Esophagus muscularis mucosa (tissue), 4 donors: ENCODE data around the gene PNPO. TPM values are rescaled to one million over a fixed set of nuclear protein-coding genes. Genes with fewer than 3 reads are reported as not detected.

Source experiments
- DNase-seq: peaks from one replicate; pipeline ENCODE4 v3.0.0-alpha.2; 2017; ENCODE audit errors: extremely low spot score
- H3K27ac ChIP-seq, 4 donors: fragments of 200-600 bp; sonication (generic); replicated peaks in 1 of 4; 1 replicate in 3 of 4; 2 replicates in 1 of 4; pipeline ENCODE4 v1.5.1; 2016 to 2019; ENCODE audit warnings: mild to moderate bottlenecking in 1 of 4
- H3K27me3 ChIP-seq, 4 donors: fragments of 200-600 bp; sonication (generic); one replicate each; pipeline versions ENCODE4 v1.5.1 to v1.6.0; 2016 to 2019
- H3K36me3 ChIP-seq, 4 donors: fragments of 200-600 bp; sonication (generic); one replicate each; pipeline ENCODE4 v1.5.1; 2016 to 2019
- H3K4me1 ChIP-seq, 4 donors: fragments of 200-600 bp; sonication (generic); one replicate each; pipeline ENCODE4 v1.5.1; 2016 to 2019
- H3K4me3 ChIP-seq, 4 donors: fragments of 200-600 bp; sonication (generic); 1 replicate in 2 of 4; 2 replicates in 2 of 4; pipeline ENCODE4 v1.5.1; 2016 to 2019; ENCODE audit warnings: mild to moderate bottlenecking in 4 of 4, moderate library complexity in 1 of 4
- H3K9me3 ChIP-seq, 4 donors: fragments of 200-600 bp; sonication (generic); 1 replicate in 3 of 4; 2 replicates in 1 of 4; pipeline ENCODE4 v1.5.1; 2016 to 2019
- CTCF ChIP-seq, 3 experiments: fragments of 200-600 bp in 2 of 3; fragments of 450-650 bp in 1 of 3; sonication (generic) in 2 of 3; IDR thresholded peaks; one replicate each; pipeline ENCODE4 v1.5.1; 2017 to 2019; ENCODE audit warnings: antibody characterized with exemption in 3 of 3, mild to moderate bottlenecking in 2 of 3, moderate library complexity in 1 of 3
- EP300 ChIP-seq: sonication (generic); formaldehyde crosslinking; IDR thresholded peaks from one replicate; pipeline ENCODE4 v1.6.1; 2017; ENCODE audit warnings: antibody characterized with exemption
- POLR2A ChIP-seq: fragments of 450-650 bp; IDR thresholded peaks from one replicate; pipeline ENCODE4 v1.6.1; 2017; ENCODE audit warnings: antibody characterized with exemption, moderate library complexity, mild to moderate bottlenecking, low read depth
- POLR2AphosphoS5 ChIP-seq, 2 donors: sonication (generic); formaldehyde crosslinking; IDR thresholded peaks; one replicate each; pipeline ENCODE4 v1.6.1; 2017; ENCODE audit warnings: antibody characterized with exemption in 2 of 2
- WGBS: methylation state at CpG from one replicate; pipeline ENCODE4 v1.1.5; 2018; 5-methylcytosine and 5-hydroxymethylcytosine counted together
- intact Hi-C: fragments of 100-400 bp; cut with DNase I; formaldehyde crosslinking; loops from one replicate; pipeline ENCODE4 v1.15.1; 2023
- total RNA-seq, 4 donors: library from RNA; depleted of rRNA; stranded (reverse); fragments of >200 nt; gene quantifications; one replicate each; pipeline versions ENCODE4 v1.1.0 to v1.2.1, GENCODE V29; 2016

PNPO gene
- total RNA-seq, 4 donors from 2014 or later, result 21.2 to 32.8 (median 27.6) TPM

GRCh38 chr17:47946929-47947397, 5.6 kb downstream of the PNPO start:
- no peak for TF ChIP-seq POLR2AphosphoS5 (IDR thresholded peaks at IDR 0.05)
- TF ChIP-seq POLR2A, result no peak
- TF ChIP-seq EP300, result no peak
- peak; percentile 60 to 87 (median 74) for TF ChIP-seq CTCF (IDR thresholded peaks at IDR 0.05)
- 11% methylated on average over 2 of the region's 2 CpGs for WGBS
- Histone ChIP-seq H3K27me3 (no peaks in the 10 kb centered on the region), H3K36me3 (peaks cover 0 to 56% (median 34%) of the 10 kb centered on the region in 4 donors), H3K4me3 (no peak overlapping the region), H3K27ac (peak overlapping the region in 2 of 4 donors; percentile 0 to 15), H3K9me3 (no peaks in the 10 kb centered on the region), H3K4me1 (peaks cover 30 to 65% (median 40%) of the 10 kb centered on the region in 4 donors)
- intact Hi-C loops, result loop anchor here (10.0 kb wide), 1 partner anchor 102 kb away; the partner anchor contains the start of gene SCRN2
- DNase-seq, result no peak

- WGBS, result 33% methylated on average over 5 of the region's 5 CpGs
- peak overlapping the region; percentile 47 to 73 (median 66) for H3K27ac ChIP-seq
- no peak for DNase-seq
- intact Hi-C loops, result loop anchor here (2.0 to 10.0 kb wide), 2 partner anchors 22 to 104 kb away; partner anchors contain the start of genes CDK5RAP3 and SCRN2
- TF ChIP-seq POLR2AphosphoS5 (IDR thresholded peaks at IDR 0.05) (no peak), POLR2A (no peak), EP300 (no peak), CTCF (IDR thresholded peaks at IDR 0.05) (no peak)
- H3K4me1 ChIP-seq, result peaks cover 19 to 49% (median 26%) of the 10 kb centered on the region in 4 donors
- no peaks in the 10 kb centered on the region for H3K27me3 ChIP-seq
- H3K4me3 ChIP-seq, result peak overlapping the region in 1 of 4 donors; percentile 40
- no peaks in the 10 kb centered on the region for H3K9me3 ChIP-seq
- peaks cover 0 to 50% (median 32%) of the 10 kb centered on the region in 4 donors for H3K36me3 ChIP-seq
Measured at GRCh38 chr17:47948706-47949196, 7.4 kb downstream of the PNPO start.

GRCh38 chr17:47949197-47949759, 7.9 kb downstream of the PNPO start:
- peak overlapping the region; percentile 35 to 52 (median 42) for H3K4me3 ChIP-seq
- peak overlapping the region; percentile 47 to 73 (median 66) for H3K27ac ChIP-seq
- WGBS, result 1% methylated on average over 22 of the region's 22 CpGs
- peaks cover 0 to 44% (median 30%) of the 10 kb centered on the region in 4 donors for H3K36me3 ChIP-seq
- H3K4me1 ChIP-seq, result peaks cover 19 to 49% (median 26%) of the 10 kb centered on the region in 4 donors
- no peaks in the 10 kb centered on the region for H3K27me3 ChIP-seq
- peak; percentile 95 for DNase-seq
- TF ChIP-seq POLR2AphosphoS5 (IDR thresholded peaks at IDR 0.05) (peak in 1 of 2 donors; percentile 37), EP300 (no peak), CTCF (IDR thresholded peaks at IDR 0.05) (peak; percentile 83 to 93 (median 88))
- no peaks in the 10 kb centered on the region for H3K9me3 ChIP-seq
- intact Hi-C loops, result loop anchor here (2.0 to 10.0 kb wide), 2 partner anchors 22 to 104 kb away; partner anchors contain the start of genes CDK5RAP3 and SCRN2

- Histone ChIP-seq H3K36me3 (peaks cover 0 to 38% (median 23%) of the 10 kb centered on the region in 4 donors), H3K9me3 (no peaks in the 10 kb centered on the region), H3K27ac (peak overlapping the region in 3 of 4 donors; percentile 64 to 73 (median 68)), H3K4me1 (peaks cover 19 to 44% (median 26%) of the 10 kb centered on the region in 4 donors), H3K27me3 (no peaks in the 10 kb centered on the region), H3K4me3 (no peak overlapping the region)
- intact Hi-C loops, result loop anchor here (2.0 to 10.0 kb wide), 3 partner anchors 21 to 105 kb away; partner anchors contain the start of genes CDK5RAP3 and SCRN2
- WGBS, result 77% methylated on average over 1 of the region's 3 CpGs
- no peak for DNase-seq
- TF ChIP-seq EP300 (no peak), POLR2A (no peak), POLR2AphosphoS5 (IDR thresholded peaks at IDR 0.05) (no peak), CTCF (IDR thresholded peaks at IDR 0.05) (no peak)
Measured at GRCh38 chr17:47949946-47950345, 8.6 kb downstream of the PNPO start.
